Heart right ventricle (tissue), 16 donors: ENCODE data around the gene LMF2. TPM values are rescaled to one million over a fixed set of nuclear protein-coding genes. Genes with fewer than 3 reads are reported as not detected.
A peak's percentile ranks its signal among the peaks of the same experiment; 100 is the strongest.

ENCODE experiments used
- ATAC-seq, 8 donors: fragments of 200-7000 bp; cut with Tn5 transposase; one replicate each; pipeline ENCODE4 v1.9.1; 2020; ENCODE audit warnings: mild to moderate bottlenecking in 8 of 8, moderate library complexity in 8 of 8, moderate number of reproducible peaks in 1 of 8
- DNase-seq, 2 donors: peaks; one replicate each; pipeline ENCODE4 v3.0.0-alpha.2; 2020
- H3K27ac ChIP-seq, 10 donors: fragments of 200-600 bp; sonication (generic) in 2 of 10; one replicate each; pipeline versions ENCODE4 v1.5.0 to v1.8.0; 2020 to 2022; ENCODE audit warnings: mild to moderate bottlenecking in 3 of 10
- H3K27me3 ChIP-seq, 7 donors: fragments of 200-600 bp; one replicate each; pipeline ENCODE4 v1.8.0; 2021 to 2022; ENCODE audit warnings: mild to moderate bottlenecking in 2 of 7
- H3K36me3 ChIP-seq, 9 donors: fragments of 200-600 bp; sonication (generic) in 1 of 9; one replicate each; pipeline versions ENCODE4 v1.5.0 to v1.8.0; 2020 to 2022; ENCODE audit warnings: mild to moderate bottlenecking in 2 of 9
- H3K4me1 ChIP-seq, 9 donors: fragments of 200-600 bp; sonication (generic) in 1 of 9; one replicate each; pipeline versions ENCODE4 v1.5.0 to v1.8.0; 2020 to 2022; ENCODE audit warnings: mild to moderate bottlenecking in 4 of 9
- H3K4me3 ChIP-seq, 10 donors: fragments of 200-600 bp; sonication (generic) in 2 of 10; one replicate each; pipeline versions ENCODE4 v1.5.0 to v1.8.0; 2020 to 2022; ENCODE audit warnings: mild to moderate bottlenecking in 7 of 10, moderate library complexity in 2 of 10
- H3K9me3 ChIP-seq, 11 donors: fragments of 200-600 bp in 10 of 11; sonication (generic) in 2 of 11; one replicate each; pipeline versions ENCODE4 v1.5.0 to v1.8.0; 2013 to 2022; ENCODE audit warnings: mild to moderate bottlenecking in 2 of 11, control low read depth in 1 of 11, moderate library complexity in 1 of 11
- WGBS, 2 donors: extraction: QIAGEN DNeasy Blood & Tissue Kit; methylation state at CpG; one replicate each; pipeline ENCODE4 v1.1.7; 2013; ENCODE audit warnings: inconsistent platforms in 1 of 2; 5-methylcytosine and 5-hydroxymethylcytosine counted together
- intact Hi-C, 10 donors: fragments of 100-400 bp; cut with DNase I; formaldehyde crosslinking; loops; one replicate each; pipeline versions ENCODE4 v1.11.1 to v1.14.2; 2022
- polyA plus RNA-seq, 2 donors: library from polyadenylated mRNA; stranded (reverse); fragments of 200-250 nt; gene quantifications; one replicate each; pipeline ENCODE4 v1.2.3, GENCODE V29; 2013
- total RNA-seq, 10 donors: library from RNA; stranded (reverse); fragmentation: NEBNext Ultra II Directional in 3 of 10; extraction: Animal tissue kit (Norgen Biotek cat#: 25700) in 3 of 10; gene quantifications; one replicate each; pipeline versions ENCODE4 v1.2.1 to v1.2.4, GENCODE V29; 2021 to 2023
- TF ChIP-seq, protein P1 (sequence below), 9 donors: fragments of 200-600 bp; sonication (generic) in 2 of 9; IDR thresholded peaks; one replicate each; pipeline versions ENCODE4 v1.5.0 to v1.8.0; 2021 to 2022; ENCODE audit warnings: antibody characterized with exemption in 9 of 9, mild to moderate bottlenecking in 5 of 9, moderate library complexity in 1 of 9
- donor health status: Arrhythmogenic right ventricular cardiomyopathy.
- donor health status: ischemic (EF 13 %, LVEDD 7.1; RV severe dilation, severe dysfunction).
- donor health status: healthy with polysubstance abuse.
- donor health status: DM: no; HTN: yes; CAD: no.
- donor health status: DM: no; HTN: no; CAD: no.
- donor health status: ischemic (EF 25% LVEDD 6.9; RV normal size, moderate dysfunction).
- donor health status: ischemic (EF 25% LVEDD 5.7; RV mildly dilated, moderate dysfunction).
- donor health status: healthy.
- donor health status: DM: yes; HTN: yes; CAD: no.
- donor health status: Ischemic cardiomyopathy.
- donor health status: ischemic (EF 35%, LVEDD 5.7; RV mildly dilated, moderate dysfunction).
- donor health status: nonischemic (EF 11% LVEDD 7.7; RV severe dilation, severe dysfunction).
- donor health status: DM: yes; HTN: yes; CAD: no.
- donor health status: PGD.
- donor health status: ischemic (EF 29% LVEDD 5.4; RV normal size, mild dysfunction).
- donor health status: nonischemic (EF 23%, LVEDD 6.1; RV moderate dilation, normal function).

The LMF2 gene
- total and polyA plus RNA-seq, 12 donors, result 18.8 to 42.5 (median 25.4) TPM

DNA sequence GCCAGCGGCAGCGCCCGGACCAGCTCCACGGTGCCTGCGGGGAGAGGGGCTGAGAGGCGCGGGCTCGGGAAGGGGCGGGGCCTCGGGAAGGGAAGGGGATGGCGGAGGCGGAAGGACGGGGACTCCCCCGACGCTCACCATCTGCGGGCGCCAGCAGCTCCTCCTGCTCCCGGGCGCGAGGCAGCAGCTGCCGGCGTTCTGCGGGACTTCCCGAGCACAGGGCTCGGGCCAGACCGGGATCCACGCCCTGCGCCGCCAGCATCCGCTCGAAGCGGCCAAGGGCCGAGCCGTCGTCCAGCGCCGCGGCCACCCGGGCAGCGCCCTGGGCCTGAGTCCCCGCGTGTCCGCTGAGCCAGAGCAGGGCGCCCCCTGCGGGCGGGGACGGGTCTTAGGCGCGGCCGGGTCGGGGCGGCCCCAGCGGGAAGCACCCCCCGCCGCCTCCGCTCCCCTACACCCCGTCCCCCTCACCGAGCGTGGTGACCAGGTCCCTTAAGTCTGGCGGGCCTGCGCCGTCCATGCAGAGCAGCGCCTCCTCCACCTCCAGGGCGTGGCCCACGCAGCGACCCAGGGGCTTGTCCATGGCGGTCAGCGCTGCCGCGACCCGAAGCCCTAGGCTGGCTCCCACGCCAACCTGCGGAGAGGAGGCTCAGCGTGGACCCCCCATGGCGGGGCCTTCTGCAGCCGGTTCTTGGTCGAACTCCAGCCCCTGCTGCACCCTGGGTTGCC lies 18.8 kb upstream of the LMF2 start:
- H3K4me1 ChIP-seq, result peaks cover 13 to 63% (median 46%) of the 10 kb centered on the region in 9 donors

DNA sequence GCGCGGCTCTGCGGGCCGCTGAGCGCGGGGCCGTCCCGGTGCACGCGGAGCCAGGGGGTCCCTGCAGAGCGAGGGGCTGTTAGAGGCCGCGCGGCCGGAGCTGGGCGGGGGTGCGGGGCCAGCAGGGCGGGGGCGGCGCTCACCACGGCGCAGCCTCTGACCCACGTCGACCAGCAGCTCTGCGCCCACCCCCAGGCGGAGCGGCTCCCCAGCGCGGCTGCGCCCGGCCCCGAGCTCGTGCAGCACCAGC lies 18.3 kb upstream of the LMF2 start:
- peaks cover 0 to 56% (median 29%) of the 10 kb centered on the region in 9 donors for H3K36me3 ChIP-seq
- peaks cover 13 to 59% (median 42%) of the 10 kb centered on the region in 9 donors for H3K4me1 ChIP-seq
- TF ChIP-seq, protein P1, sequence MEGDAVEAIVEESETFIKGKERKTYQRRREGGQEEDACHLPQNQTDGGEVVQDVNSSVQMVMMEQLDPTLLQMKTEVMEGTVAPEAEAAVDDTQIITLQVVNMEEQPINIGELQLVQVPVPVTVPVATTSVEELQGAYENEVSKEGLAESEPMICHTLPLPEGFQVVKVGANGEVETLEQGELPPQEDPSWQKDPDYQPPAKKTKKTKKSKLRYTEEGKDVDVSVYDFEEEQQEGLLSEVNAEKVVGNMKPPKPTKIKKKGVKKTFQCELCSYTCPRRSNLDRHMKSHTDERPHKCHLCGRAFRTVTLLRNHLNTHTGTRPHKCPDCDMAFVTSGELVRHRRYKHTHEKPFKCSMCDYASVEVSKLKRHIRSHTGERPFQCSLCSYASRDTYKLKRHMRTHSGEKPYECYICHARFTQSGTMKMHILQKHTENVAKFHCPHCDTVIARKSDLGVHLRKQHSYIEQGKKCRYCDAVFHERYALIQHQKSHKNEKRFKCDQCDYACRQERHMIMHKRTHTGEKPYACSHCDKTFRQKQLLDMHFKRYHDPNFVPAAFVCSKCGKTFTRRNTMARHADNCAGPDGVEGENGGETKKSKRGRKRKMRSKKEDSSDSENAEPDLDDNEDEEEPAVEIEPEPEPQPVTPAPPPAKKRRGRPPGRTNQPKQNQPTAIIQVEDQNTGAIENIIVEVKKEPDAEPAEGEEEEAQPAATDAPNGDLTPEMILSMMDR (IDR thresholded peaks at IDR 0.05), result no peak
- DNase-seq (no peak), ATAC-seq (peak in 2 of 8 donors; percentile 16 to 28)
- H3K9me3 ChIP-seq, result no peaks in the 10 kb centered on the region
- WGBS, 2 donors, result 0% methylated on average over 20 to 33 of the region's 33 CpGs
- H3K4me3 ChIP-seq, result peak overlapping the region; percentile 50 to 86 (median 78)
- H3K27ac ChIP-seq, result peak overlapping the region; percentile 69 to 99 (median 94)
- H3K27me3 ChIP-seq, result peaks cover 0 to 12% (median 3%) of the 10 kb centered on the region in 7 donors
- intact Hi-C loops, result loop anchor here in 5 of 10 donors (1.0 to 10.0 kb wide), 5 partner anchors 17 to 281 kb away; partner anchors contain the start of genes NCAPH2 (in 5 of the 5), SYCE3 (in 1 of the 5) and TUBGCP6 (in 1 of the 5)

More for the DNA sequence above, 18.8 kb upstream of the LMF2 start:
- Histone ChIP-seq H3K27ac (peak overlapping the region; percentile 69 to 99 (median 94)), H3K36me3 (peaks cover 0 to 51% (median 26%) of the 10 kb centered on the region in 9 donors), H3K27me3 (peaks cover 0 to 16% (median 3%) of the 10 kb centered on the region in 7 donors), H3K9me3 (no peaks in the 10 kb centered on the region), H3K4me3 (peak overlapping the region; percentile 50 to 86 (median 78))
- 1 to 4% methylated on average over 48 to 77 of the region's 77 CpGs for WGBS, 2 donors
- DNase-seq (peak; percentile 85 to 87), ATAC-seq (peak; percentile 14 to 44 (median 29))
- TF ChIP-seq, protein P1 (IDR thresholded peaks at IDR 0.05), result peak; percentile 58 to 79 (median 69)
- intact Hi-C loops, result loop anchor here in 2 of 10 donors (5.0 to 10.0 kb wide), 3 partner anchors 36 to 281 kb away; partner anchors contain the start of genes SYCE3 (in 1 of the 2) and TUBGCP6 (in 1 of the 2)

DNA sequence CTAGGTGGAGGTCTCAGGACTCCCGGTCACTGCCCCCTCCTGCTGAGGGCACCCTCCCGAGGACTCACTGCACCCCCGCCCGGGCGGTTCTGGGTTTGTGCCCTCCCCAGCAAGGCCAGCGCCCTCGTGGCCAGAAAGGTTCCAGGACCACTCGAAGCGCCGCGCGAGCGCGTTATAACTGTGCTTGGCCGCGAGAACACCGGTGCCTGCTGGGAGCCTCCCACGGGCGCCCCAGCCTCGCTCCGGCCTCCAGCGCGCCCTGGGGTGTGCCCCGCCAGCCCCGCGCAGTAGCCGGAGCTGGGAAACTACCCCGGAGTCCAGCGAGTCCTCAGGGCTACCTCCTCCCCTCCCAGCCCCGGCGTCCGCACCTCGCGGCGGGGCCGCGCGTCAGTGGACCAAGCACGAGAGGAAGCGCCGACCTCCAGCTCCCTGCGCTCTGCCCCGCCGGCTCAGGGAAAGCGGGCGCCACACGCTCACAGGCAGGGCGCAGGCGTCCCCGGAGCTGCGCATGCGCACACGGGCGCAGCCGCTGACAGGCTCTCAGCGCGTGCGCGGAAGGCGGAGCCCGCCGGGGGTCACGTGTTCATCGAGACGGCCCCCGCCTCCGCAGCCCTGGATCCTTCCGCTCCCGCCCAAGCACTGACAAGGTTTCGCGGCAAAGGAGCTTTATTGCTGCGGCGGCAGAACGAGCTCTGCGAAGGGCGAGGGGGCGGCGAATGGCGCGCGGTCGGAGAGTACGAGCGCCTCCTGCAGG lies 17.8 kb upstream of the LMF2 start, which contains the start of gene SCO2:
TSS of gene SCO2 (minus strand) at position 495 of the 754 bp plus-strand sequence. CDS start 1,187 bp downstream, outside the sequence.
- intact Hi-C loops, result loop anchor here in 5 of 10 donors (1.0 to 10.0 kb wide), 5 partner anchors 16 to 280 kb away; partner anchors contain the start of genes NCAPH2 (in 5 of the 5), SYCE3 (in 1 of the 5) and TUBGCP6 (in 1 of the 5)
- peaks cover 0 to 7% (median 0%) of the 10 kb centered on the region in 7 donors for H3K27me3 ChIP-seq
- peaks cover 8 to 54% (median 37%) of the 10 kb centered on the region in 9 donors for H3K4me1 ChIP-seq
- peak within 1 kb of the TSS; percentile 50 to 86 (median 78) for H3K4me3 ChIP-seq
- ATAC-seq, result peak; percentile 64 to 84 (median 76)
- peak within 1 kb of the TSS; percentile 69 to 99 (median 94) for H3K27ac ChIP-seq
- peak; percentile 96 to 98 for DNase-seq
- TF ChIP-seq, protein P1 (IDR thresholded peaks at IDR 0.05), result peak in 8 of 9 donors; percentile 12 to 59 (median 39)
- WGBS, 2 donors, result 0% methylated on average over 83 to 84 of the region's 84 CpGs
- no peaks in the 10 kb centered on the region for H3K9me3 ChIP-seq
- H3K36me3 ChIP-seq, result peaks cover 0 to 61% (median 29%) of the 10 kb centered on the region in 9 donors
